Right atrium auricular region (tissue), 2 donors: ENCODE data around the gene KRT84. TPM values are rescaled to one million over a fixed set of nuclear protein-coding genes. Genes with fewer than 3 reads are reported as not detected.

Source experiments
- DNase-seq: peaks from one replicate; pipeline ENCODE4 v3.0.0-alpha.2; 2019; ENCODE audit warnings: low spot score
- H3K27ac ChIP-seq, 2 donors: fragments of 200-600 bp; sonication (generic); 1 replicate in 1 of 2; 2 replicates in 1 of 2; pipeline ENCODE4 v1.5.1; 2016 to 2019
- H3K27me3 ChIP-seq, 2 donors: fragments of 200-600 bp; sonication (generic); one replicate each; pipeline versions ENCODE4 v1.5.1 to v1.6.0; 2017 to 2019
- H3K36me3 ChIP-seq: fragments of 200-600 bp; sonication (generic); one replicate; pipeline ENCODE4 v1.5.1; 2016
- H3K4me1 ChIP-seq, 2 donors: fragments of 200-600 bp; sonication (generic); one replicate each; pipeline versions ENCODE4 v1.5.1 to v1.6.0; 2017 to 2019
- H3K4me3 ChIP-seq, 2 donors: fragments of 200-600 bp; sonication (generic); 1 replicate in 1 of 2; 2 replicates in 1 of 2; pipeline ENCODE4 v1.5.1; 2017 to 2019; ENCODE audit warnings: mild to moderate bottlenecking in 1 of 2, moderate library complexity in 1 of 2
- H3K9me3 ChIP-seq, 2 donors: fragments of 200-600 bp; sonication (generic); one replicate each; pipeline ENCODE4 v1.5.1; 2019
- CTCF ChIP-seq, 2 donors: fragments of 200-600 bp; sonication (generic); IDR thresholded peaks; one replicate each; pipeline ENCODE4 v1.5.1; 2019; ENCODE audit warnings: antibody characterized with exemption in 2 of 2
- total RNA-seq, 2 donors: library from RNA; depleted of rRNA; stranded (reverse); fragments of >200 nt; gene quantifications; one replicate each; pipeline ENCODE4 v1.1.0, GENCODE V29; 2016

Gene KRT84
- total RNA-seq, 2 donors from 2014 or later, result 0.28 TPM; not detected in 1

- Histone ChIP-seq H3K9me3 (no peaks in the 10 kb centered on the region), H3K27ac (no peak overlapping the region), H3K27me3 (no peaks in the 10 kb centered on the region), H3K36me3 (no peaks in the 10 kb centered on the region), H3K4me3 (no peak overlapping the region), H3K4me1 (no peaks in the 10 kb centered on the region)
- no peak for TF ChIP-seq CTCF (IDR thresholded peaks at IDR 0.05)
- DNase-seq, result no peak
Measured at GRCh38 chr12:52369809-52370208, 15.6 kb downstream of the KRT84 start.

- no peak overlapping the region for H3K4me3 ChIP-seq
- no peaks in the 10 kb centered on the region for H3K36me3 ChIP-seq
- TF ChIP-seq CTCF (IDR thresholded peaks at IDR 0.05), result no peak
- no peaks in the 10 kb centered on the region for H3K27me3 ChIP-seq
- H3K4me1 ChIP-seq, result no peaks in the 10 kb centered on the region
- no peak overlapping the region for H3K27ac ChIP-seq
- no peaks in the 10 kb centered on the region for H3K9me3 ChIP-seq
- DNase-seq, result no peak
Measured at GRCh38 chr12:52369211-52369610, 16.2 kb downstream of the KRT84 start.

GRCh38 chr12:52368508-52368907 is 16.9 kb downstream of the KRT84 start:
- TF ChIP-seq CTCF (IDR thresholded peaks at IDR 0.05), result no peak
- Histone ChIP-seq H3K9me3 (no peaks in the 10 kb centered on the region), H3K4me1 (no peaks in the 10 kb centered on the region), H3K4me3 (no peak overlapping the region), H3K36me3 (no peaks in the 10 kb centered on the region), H3K27ac (no peak overlapping the region), H3K27me3 (no peaks in the 10 kb centered on the region)
- no peak for DNase-seq

- TF ChIP-seq CTCF (IDR thresholded peaks at IDR 0.05), result no peak
- Histone ChIP-seq H3K27ac (no peak overlapping the region), H3K9me3 (no peaks in the 10 kb centered on the region), H3K27me3 (no peaks in the 10 kb centered on the region), H3K36me3 (no peaks in the 10 kb centered on the region), H3K4me3 (no peak overlapping the region), H3K4me1 (no peaks in the 10 kb centered on the region)
- no peak for DNase-seq
Measured at GRCh38 chr12:52367876-52368275, 17.6 kb downstream of the KRT84 start.

- no peaks in the 10 kb centered on the region for H3K36me3 ChIP-seq
- no peak within 1 kb of the TSS for H3K27ac ChIP-seq
- DNase-seq, result no peak
- H3K4me3 ChIP-seq, result no peak within 1 kb of the TSS
- no peak for TF ChIP-seq CTCF (IDR thresholded peaks at IDR 0.05)
- H3K27me3 ChIP-seq, result no peaks in the 10 kb centered on the region
- H3K4me1 ChIP-seq, result no peaks in the 10 kb centered on the region
- H3K9me3 ChIP-seq, result no peaks in the 10 kb centered on the region
Measured at GRCh38 chr12:52366738-52367485, 18.5 kb downstream of the KRT84 start, which contains the start of gene KRT85. Gene KRT85, minus strand, starts transcription at chr12:52367481. Its CDS starts 76 bp downstream, at chr12:52367405.
